ENCODE results near the gene MRPL22.
"Not testable (repeated sequence)": the region's sequence is repeated elsewhere in the genome, so short reads cannot be mapped to it uniquely, and the experiment has no call there.

The MRPL22 gene

DNA sequence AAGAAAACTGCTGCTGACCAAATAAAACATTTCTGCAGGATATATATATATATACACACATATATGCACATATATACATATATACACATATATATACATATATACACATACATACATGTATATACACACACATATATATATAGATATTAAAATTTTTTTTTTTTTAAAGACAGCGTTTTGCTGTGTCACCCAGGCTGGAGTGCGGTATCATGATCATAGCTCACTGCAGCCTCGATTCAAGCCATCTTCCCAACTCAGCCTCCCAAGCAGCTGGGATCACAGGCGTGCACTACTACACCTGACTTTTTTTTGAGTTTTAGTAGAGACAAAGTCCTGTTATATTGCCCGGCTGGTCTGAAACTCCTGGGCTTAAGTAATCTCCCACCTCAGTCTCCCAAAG, 2.7 kb downstream of the MRPL22 start:
- DNase-seq, result no peak

DNA sequence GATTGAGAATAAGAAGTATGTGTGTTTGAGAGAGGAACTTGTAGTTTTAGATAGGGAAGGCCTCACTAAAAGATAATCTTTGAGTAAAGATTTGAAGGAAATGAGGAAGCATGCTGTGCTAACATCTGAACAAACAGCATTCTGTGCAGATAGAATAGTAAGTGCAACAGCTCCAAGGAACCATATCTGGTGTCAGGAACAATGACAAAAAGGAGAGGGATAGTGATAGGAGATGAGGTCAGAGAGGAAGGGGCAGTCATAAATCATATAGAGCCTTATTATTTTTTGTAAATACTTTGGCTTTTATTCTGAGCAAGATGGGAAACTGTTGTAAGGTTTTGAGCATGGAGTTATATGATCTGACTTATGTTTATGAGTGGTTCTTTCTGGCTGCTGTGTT, 3.8 kb downstream of the MRPL22 start:
- no peak for DNase-seq

DNA sequence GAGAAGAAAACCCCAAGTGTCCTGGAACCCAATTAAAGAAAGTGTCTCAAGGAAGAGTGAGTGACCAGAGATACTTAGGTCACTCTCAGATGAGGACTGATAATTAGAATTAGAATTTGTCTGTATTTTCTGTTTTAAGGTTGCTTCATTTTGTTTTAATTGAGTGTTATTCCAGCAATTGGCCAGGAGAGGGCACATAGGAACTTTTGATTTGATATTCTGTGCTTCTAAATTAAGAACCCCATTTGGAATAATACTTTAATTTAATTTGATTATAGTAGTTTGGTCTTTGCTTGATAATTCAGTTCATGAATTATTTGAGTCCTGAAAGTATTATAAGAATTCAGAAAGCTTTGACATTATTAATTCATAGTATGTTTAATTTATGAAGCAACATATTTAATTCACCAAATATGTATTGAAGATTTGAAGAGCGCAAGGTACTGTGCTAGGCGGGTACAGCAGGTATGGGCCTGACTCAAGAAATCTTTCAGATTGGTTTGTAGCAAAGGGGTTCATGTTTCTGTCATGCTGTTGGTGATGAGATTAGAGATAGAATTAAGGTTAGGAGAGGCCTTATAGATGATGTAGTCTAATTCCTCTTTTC, 4.9 kb downstream of the MRPL22 start:
- no peak for DNase-seq

DNA sequence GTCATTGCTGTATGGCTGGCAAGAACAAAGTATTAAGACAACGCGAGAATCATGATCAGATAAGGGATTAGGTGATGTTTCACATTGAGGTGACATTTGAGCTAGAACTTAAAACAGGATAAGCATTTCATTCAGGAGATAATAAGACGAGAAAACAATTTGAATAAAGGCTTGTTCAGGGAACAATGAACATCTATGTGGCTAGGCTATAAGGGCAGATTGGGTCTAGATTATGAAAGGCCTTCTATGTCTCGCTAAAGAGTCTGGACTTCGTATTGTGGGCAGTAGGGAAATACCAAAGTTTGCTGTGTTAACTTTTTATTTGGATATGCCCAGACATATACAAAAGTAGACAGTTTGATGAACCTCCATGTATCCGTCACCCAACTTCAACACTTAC, 6.9 kb downstream of the MRPL22 start:
- DNase-seq, result no peak

DNA sequence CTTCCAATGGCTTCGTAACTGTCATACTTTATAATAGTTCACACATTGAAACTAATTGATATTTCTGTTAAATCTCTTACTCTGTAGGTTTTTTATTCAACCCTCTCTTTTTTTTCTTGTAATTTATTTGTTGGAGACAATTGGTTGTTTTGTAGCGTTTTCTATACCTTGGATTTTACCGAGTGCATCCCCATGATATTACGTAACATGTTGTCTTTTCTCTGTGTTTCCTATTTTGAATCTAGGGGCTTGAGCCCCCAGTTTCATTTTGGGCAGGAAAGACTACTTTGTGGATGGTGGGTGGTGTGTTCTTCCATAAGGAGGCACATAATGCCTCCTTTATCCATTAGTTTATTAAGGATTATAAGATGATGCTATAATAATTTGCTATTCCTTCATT, 7.4 kb downstream of the MRPL22 start:
- no peak for DNase-seq

DNA sequence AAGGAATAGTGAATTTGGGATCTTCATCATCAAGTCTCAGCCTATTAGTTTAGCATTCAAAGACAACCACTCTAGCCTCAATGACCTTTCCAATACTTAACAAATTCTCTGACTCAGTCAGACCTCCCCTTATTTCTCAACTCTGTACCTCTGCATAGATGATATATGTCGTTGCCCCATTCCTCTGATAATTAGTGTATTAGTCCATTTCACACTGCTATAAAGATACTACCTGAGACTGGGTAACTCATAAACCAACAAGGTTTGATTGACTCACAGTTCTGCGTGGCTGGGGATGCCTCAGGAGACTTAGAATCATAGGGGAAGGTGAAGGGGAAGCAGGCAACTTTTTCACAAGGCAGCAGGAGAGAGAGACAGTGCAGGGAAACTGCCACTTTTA, 8.9 kb downstream of the MRPL22 start:
- DNase-seq, result no peak

DNA sequence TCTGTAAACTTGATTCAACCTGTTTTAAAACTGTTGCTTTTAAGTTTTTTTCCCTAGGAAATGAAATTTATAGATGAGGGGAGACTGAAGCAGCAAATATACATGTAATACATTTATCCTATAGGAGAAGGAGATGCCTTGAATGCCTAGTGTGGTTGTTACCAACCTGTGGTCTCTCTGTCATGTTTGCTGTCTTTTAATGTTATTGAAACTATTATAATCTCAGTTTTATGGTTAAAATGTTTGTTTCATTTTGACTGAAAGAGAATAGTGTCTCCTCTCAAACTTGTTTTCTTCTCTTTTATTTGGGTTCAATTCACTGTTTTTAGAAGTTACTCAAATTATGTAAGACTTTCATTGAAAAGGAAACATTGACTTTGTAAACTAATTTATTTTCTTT, 15.8 kb downstream of the MRPL22 start:
- no peak for DNase-seq

DNA sequence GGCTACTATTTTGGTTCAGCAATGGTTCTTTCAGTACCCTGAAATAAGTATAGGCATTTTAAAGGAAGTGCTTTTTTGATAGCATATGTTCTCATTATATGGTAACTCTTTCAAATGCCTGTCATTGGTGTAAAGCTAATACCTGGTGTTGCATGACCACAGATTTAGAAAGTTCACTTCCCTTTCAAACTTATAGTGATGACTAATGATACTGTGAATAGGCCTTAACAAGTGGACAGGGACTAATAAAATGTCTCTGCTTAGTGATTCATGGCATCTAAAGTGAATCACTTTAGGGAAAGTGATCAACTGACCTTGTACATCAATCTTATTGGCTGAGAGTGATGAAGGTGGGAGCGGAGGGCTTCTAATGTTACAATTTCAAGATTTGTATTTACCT, 21.6 kb downstream of the MRPL22 start:
- DNase-seq, result no peak

DNA sequence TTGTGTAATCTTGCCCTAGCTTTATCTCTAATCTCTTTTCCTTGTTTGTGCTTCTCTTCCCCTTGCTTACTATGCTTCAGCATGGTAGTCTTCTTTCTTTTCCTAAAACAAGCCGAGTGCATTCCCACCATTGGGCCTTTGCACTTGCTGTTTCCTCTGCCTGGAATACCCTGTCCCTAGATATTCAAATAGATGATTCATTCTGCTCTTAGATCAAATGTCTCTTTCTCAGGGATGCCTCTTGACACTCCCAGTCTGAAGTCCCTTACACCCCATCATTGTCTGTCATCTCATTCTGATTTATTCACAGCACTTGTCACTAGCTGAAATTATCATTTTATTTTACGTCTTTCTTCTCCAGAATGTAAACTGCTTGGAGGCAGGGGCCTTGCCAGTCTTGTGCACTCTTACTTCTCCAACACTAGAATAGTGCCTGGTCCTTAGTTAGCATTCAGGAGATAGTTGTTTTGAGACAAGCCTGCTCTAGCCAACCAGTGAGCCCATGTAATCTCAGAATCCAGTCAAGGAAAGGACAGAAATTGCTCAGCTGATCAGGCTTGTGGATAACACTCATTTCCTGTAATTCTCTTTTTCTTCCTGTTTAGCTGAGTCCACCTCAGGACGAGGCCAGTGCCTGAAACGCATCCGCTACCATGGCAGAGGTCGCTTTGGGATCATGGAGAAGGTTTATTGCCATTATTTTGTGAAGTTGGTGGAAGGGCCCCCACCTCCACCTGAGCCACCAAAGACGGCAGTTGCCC, 25.4 kb downstream of the MRPL22 start:
- no peak for DNase-seq

DNA sequence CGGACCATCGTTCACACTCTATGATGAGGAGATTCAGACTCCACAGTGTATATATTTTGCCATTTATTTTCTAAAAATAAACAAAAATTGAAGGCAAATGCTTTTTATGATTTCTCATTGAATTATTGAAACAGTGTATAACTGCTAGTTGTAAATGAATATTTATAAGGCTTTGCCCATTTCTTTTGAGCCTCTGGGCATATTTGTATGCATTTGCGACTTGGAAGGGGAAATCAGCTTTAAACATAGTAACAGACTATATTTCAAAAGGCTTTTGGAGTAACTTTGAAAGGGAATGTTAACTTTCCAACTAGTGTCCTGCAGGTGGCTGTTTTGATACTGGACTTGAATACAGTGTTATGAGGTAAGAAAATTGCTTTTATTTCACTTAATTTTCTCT, 26.0 kb downstream of the MRPL22 start:
- DNase-seq, result no peak

DNA sequence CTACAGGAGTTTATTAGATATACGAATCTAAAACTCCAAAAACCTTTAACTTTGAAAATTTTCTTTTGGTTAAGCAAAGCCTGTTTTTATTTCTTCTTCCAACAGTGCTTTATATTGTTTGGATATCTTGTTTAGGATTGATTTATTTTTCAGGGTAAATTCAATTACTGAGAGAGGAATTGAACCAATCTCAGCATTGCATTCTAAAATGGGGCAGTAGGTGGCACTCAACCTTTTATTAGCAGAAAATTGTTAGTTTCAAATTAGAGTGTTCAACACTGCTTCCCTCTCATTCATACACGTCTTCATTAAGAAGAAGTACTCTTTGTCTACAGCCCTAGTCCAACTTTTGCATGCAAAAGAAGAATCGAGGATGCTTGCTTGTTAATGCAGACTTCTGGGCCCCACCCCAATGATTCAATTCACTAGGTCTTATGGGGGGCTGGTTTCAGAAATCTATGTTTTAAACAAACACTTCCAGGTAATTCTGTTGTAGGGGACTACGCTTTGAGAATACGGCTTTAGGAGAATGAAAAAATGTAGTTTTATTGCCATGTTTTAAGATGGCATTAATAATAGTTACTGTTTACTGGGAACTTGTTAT, 26.6 kb downstream of the MRPL22 start:
- DNase-seq, result no peak

DNA sequence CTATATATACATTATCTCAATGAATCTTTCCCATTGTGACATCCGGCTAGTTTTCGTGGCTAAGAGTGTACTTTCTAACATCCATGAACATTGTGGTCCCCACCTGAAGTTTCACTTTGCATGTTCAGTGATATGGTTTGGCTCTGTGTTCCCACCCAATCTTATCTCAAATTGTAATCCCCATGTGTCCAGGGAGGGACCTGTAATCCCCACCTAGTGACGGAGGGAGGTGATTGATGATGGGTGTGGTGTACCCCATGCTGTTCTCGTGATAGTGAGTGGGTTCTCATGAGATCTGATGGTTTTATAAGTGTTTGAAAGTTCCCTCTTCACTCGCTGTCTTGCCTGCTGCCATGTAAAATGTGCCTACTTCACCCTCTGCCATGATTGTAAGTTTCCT, 28.1 kb downstream of the MRPL22 start:
- DNase-seq, result no peak

DNA sequence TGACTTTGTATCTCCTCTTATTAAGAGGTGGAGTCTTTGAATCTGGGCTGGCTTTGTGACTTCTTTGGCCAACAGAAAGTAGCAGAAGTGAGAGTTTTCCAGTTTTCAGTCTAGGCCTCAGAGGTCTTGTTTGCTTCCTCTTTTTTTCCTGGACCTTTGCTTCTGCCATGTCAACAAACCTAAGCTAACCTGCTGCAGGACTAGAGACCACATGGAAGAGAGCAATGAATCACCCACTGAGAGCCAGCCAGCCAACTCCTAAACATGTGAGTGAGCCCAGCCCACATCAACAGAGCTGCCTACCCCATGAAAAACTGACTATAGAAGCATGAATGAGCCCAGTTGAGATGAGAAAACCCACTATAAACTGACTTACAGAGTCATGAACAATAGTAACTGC, 29.9 kb downstream of the MRPL22 start:
- DNase-seq, result no peak

DNA sequence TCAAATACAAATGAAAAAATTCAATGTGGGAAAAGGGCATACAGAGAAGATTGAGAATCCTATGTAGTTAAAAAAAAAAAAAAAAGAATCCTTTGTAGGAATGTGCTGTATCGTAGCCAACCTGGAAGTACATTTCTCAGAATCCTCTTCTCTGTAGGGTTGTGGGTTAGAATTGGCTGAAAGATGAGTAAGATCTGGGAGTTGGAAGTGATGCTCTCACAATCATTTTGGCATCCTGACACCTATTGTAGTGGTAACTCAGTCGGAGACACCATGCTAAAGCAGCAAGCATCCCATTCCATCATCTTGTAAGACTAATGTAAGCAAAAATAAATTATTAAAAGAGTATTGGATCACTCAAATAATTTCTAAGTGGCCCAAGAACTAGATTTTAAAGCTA, 30.6 kb downstream of the MRPL22 start:
- DNase-seq, result no peak

DNA sequence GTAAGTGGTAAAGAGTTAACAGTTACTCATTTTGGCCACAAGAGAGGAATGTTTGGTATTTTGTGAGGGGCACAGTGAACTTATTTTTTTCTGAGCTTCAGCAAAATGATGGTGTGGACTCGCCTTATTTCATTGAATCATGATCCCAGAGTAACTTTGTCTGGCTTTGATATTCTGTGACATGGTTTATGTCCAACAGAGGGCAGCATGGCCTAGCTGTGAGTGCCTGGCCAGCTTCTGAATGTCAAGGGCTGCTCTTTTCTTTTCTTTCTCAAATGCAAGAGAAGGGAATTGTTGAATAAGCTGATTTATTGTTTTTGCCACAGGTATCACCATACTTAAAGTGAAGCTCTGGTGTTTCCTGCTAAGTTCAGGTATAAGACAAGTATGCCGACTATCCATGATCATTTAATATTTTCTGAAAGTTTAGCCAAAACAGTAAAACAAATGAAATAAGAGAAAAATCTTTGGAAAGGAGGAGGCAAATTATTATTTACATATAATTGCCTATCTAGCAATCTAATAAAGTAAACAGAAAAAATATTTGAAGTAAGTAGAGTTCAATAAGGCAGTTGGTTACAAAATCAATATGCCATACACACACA, 31.7 kb downstream of the MRPL22 start:
- no peak for DNase-seq

DNA sequence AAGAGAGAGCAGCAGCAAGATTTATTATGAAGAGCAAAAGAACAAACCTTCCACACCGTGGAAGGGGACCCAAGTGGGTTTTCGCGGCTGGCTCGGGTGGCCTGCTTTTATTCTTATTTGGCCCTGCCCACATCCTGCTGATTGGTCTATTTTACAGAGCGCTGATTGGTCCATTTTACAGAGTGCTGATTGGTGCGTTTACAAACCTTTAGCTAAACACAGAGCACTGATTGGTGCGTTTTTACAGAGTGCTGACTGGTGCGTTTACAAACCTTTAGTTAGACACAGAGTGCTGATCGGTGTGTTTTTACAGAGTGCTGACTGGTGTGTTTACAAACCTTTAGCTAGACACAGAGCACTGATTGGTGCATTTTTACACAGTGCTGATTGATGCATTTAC, 35.2 kb downstream of the MRPL22 start:
- DNase-seq, result not testable (repeated sequence)

DNA sequence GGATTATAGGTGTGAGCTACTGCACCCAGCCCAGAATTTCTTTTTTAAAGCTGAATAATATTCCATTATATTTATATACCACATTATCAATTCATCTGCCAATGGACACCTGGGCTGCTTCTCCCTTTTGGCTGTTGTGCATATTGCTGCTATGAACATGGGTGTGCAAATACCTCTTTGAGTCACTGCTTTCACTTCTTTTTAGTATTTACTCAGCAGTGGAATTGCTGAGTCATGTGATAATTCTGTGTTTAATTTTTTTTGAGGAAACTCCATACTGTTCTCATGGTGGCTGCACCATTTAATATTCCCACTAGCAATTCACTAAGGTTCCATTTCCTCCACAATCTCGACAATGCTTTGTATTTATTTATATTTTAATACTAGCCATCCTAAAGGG, 36.5 kb downstream of the MRPL22 start:
- no peak for DNase-seq

DNA sequence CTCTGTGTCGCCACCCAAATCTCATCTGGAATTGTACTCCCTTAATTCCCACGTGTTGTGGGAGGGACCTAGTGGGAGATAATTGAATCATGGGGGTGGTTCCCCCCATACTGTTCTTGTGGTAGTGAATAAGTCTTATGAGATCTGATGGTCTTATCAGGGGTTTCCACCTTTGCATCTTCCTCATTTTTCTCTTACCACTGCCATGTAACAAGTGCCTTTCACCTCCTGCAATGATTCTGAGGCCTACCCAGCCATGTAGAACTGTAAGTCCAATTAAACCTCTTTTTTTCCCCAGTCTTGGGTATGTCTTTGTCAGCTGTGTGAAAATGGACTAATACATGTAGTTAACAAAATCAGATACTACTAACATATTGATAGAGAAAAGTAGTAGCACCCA, 37.4 kb downstream of the MRPL22 start:
- not testable (repeated sequence) for DNase-seq

DNA sequence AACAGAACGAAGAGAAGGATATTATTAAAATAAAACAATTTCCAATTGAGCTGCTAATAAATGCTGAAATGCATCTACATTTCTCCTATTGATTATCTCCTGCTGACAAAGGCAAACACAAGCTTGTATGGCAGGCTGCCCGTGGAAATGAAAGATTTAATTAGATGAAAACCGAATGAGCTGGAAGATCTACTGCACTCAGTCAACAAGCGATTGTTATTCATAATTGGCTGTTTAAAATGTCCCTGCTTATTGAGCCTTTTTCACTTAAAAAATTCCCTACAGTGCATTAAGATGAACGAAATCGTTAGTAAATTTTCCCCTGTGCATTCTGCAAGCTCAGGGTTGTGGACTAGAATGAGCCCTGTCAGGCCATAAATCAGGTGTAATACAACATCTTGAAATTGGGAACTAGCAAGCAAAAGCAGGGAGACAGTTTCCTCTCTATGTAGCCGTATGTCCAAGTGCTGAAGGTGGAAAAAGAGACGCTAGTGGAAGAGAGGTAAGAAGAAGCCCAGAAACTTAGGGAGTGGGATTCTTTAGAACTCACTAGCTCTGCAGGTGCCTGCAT, 44.2 kb downstream of the MRPL22 start:
- no peak for DNase-seq

DNA sequence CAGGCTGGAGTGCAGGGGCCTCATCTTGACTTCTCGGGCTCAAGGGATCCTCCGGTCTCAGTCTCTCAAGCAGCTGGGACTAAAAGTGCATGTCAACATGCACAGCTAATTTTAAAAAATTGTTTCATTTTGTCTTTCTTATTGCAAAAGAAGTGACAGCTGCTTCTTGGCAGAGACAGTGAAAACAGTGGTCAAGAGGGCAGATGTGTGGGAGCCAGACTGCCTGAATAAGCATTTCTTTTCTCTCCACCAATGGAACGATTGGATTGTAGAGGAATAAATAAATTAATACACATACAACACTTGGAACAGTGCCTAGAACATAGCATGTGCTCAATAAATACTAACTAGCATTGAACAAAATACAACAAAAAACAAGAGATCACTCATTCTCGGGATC, 45.3 kb downstream of the MRPL22 start:
- DNase-seq, result no peak

DNA sequence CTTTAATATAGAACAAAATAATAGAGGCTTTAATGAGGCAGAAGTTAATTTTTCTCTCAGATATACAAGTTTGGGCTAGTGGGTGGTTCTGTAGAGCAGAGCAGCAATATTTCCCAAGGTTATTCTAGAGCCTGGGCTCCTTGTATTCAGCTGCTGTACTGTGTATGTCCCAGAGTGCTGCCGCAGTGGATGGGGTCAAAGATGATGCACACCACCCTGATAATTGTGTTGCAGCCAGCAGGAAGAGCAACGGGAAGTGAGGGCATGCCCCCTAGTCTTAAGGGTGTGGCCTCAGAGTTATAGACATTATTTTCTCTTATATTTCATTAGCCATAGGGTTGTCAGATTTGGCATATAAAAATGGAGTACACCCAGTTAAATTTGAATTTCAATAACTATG, 48.8 kb downstream of the MRPL22 start:
- no peak for DNase-seq

DNA sequence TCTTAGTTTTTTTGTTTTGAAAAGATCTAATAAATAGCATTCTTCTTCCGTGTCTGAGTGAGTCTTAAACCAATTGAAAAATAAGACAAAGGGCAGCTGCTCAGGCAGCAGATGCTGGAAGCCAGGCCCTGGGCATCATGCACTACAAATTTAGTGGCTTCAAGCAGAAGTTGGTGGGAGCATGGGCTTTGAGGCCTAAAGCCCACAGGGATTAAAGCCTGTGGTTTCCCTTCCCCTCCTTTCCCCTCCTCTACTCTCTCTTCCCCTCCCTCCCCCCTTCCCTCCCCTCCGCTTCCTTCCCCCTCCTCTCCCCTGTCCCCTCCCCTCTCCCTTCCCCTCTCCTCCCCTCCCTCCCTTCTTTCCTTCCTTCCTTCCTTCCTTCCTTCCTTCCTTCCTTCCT, 52.6 kb downstream of the MRPL22 start:
- DNase-seq, result no peak

DNA sequence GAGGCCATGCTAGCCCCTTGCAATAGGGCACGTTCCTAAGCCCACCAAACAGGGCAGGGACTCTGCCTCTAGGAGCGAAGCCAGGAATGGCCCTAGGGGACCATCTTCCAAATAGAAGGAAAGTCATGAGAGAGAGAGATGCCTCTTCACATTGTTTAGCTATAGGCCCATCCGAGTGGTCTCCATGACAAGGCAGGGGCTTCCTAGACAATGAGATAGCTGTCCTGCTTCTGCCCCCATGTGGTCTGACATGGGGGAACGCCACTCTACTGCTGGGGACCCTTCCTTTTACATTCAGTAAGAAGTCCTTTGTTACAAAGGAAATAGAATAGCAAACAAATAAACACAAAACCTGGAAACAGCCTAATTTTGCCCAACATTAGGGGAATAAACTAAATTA, 54.8 kb downstream of the MRPL22 start:
- DNase-seq, result no peak

DNA sequence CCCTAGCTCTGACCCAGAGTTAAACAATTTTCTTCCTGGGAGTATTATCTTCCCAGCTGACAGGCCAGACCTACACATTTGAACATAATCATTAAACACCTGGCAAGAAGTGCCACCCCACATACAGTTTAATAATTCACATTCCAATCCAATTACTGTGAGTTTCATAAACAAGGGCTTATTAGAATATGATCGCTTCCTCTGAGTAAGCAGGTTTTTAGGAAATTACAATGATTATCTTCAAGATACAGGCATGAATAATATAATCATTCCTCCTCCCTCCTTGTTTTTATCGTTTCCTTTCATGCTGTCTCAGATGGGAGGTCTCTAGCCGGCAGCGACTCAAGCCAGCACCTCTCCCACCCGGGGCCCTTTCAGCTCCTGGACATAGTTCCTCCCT, 56.9 kb downstream of the MRPL22 start:
- no peak for DNase-seq

All from activated effector memory CD4-positive, alpha-beta T cell treated with anti-CD3 and anti-CD28 coated beads, Interleukin-2, amount 50 U/mL, for 16 hours (primary cell).